Esophagus muscularis mucosa (tissue), 4 donors: Measurements from ENCODE around the gene CDK5RAP2. TPM values are rescaled to one million over a fixed set of nuclear protein-coding genes. Genes with fewer than 3 reads are reported as not detected.

Source experiments
- DNase-seq: peaks from one replicate; pipeline ENCODE4 v3.0.0-alpha.2; 2017; ENCODE audit errors: extremely low spot score
- H3K27ac ChIP-seq, 4 donors: fragments of 200-600 bp; sonication (generic); replicated peaks in 1 of 4; 1 replicate in 3 of 4; 2 replicates in 1 of 4; pipeline ENCODE4 v1.5.1; 2016 to 2019; ENCODE audit warnings: mild to moderate bottlenecking in 1 of 4
- H3K27me3 ChIP-seq, 4 donors: fragments of 200-600 bp; sonication (generic); one replicate each; pipeline versions ENCODE4 v1.5.1 to v1.6.0; 2016 to 2019
- H3K36me3 ChIP-seq, 4 donors: fragments of 200-600 bp; sonication (generic); one replicate each; pipeline ENCODE4 v1.5.1; 2016 to 2019
- H3K4me1 ChIP-seq, 4 donors: fragments of 200-600 bp; sonication (generic); one replicate each; pipeline ENCODE4 v1.5.1; 2016 to 2019
- H3K4me3 ChIP-seq, 4 donors: fragments of 200-600 bp; sonication (generic); 1 replicate in 2 of 4; 2 replicates in 2 of 4; pipeline ENCODE4 v1.5.1; 2016 to 2019; ENCODE audit warnings: mild to moderate bottlenecking in 4 of 4, moderate library complexity in 1 of 4
- H3K9me3 ChIP-seq, 4 donors: fragments of 200-600 bp; sonication (generic); 1 replicate in 3 of 4; 2 replicates in 1 of 4; pipeline ENCODE4 v1.5.1; 2016 to 2019
- CTCF ChIP-seq, 3 experiments: fragments of 200-600 bp in 2 of 3; fragments of 450-650 bp in 1 of 3; sonication (generic) in 2 of 3; IDR thresholded peaks; one replicate each; pipeline ENCODE4 v1.5.1; 2017 to 2019; ENCODE audit warnings: antibody characterized with exemption in 3 of 3, mild to moderate bottlenecking in 2 of 3, moderate library complexity in 1 of 3
- EP300 ChIP-seq: sonication (generic); formaldehyde crosslinking; IDR thresholded peaks from one replicate; pipeline ENCODE4 v1.6.1; 2017; ENCODE audit warnings: antibody characterized with exemption
- POLR2A ChIP-seq: fragments of 450-650 bp; IDR thresholded peaks from one replicate; pipeline ENCODE4 v1.6.1; 2017; ENCODE audit warnings: antibody characterized with exemption, moderate library complexity, mild to moderate bottlenecking, low read depth
- POLR2AphosphoS5 ChIP-seq, 2 donors: sonication (generic); formaldehyde crosslinking; IDR thresholded peaks; one replicate each; pipeline ENCODE4 v1.6.1; 2017; ENCODE audit warnings: antibody characterized with exemption in 2 of 2
- WGBS: methylation state at CpG from one replicate; pipeline ENCODE4 v1.1.5; 2018; 5-methylcytosine and 5-hydroxymethylcytosine counted together
- intact Hi-C: fragments of 100-400 bp; cut with DNase I; formaldehyde crosslinking; loops from one replicate; pipeline ENCODE4 v1.15.1; 2023
- total RNA-seq, 4 donors: library from RNA; depleted of rRNA; stranded (reverse); fragments of >200 nt; gene quantifications; one replicate each; pipeline versions ENCODE4 v1.1.0 to v1.2.1, GENCODE V29; 2016

Gene CDK5RAP2
- total RNA-seq, 4 donors from 2014 or later = 34.6 to 38.6 (median 36.7) TPM

- intact Hi-C loops = no loop called here
- H3K4me3 ChIP-seq = no peak overlapping the region
- peaks cover 0 to 6% (median 0%) of the 10 kb centered on the region in 4 donors for H3K4me1 ChIP-seq
- WGBS = 90% methylated on average over 9 of the region's 9 CpGs
- no peaks in the 10 kb centered on the region for H3K27me3 ChIP-seq
- peaks cover 22 to 83% (median 64%) of the 10 kb centered on the region in 4 donors for H3K36me3 ChIP-seq
- H3K27ac ChIP-seq = no peak overlapping the region
- peak in 2 of 3 experiments; percentile 13 to 37 for TF ChIP-seq CTCF (IDR thresholded peaks at IDR 0.05)
- TF ChIP-seq POLR2A = no peak
- no peak for TF ChIP-seq EP300
- DNase-seq = no peak
- H3K9me3 ChIP-seq = no peaks in the 10 kb centered on the region
These were observed 141.0 kb downstream of the CDK5RAP2 start for GRCh38 chr9:120438836-120439546.

GRCh38 chr9:120438111-120438510 lies 141.9 kb downstream of the CDK5RAP2 start:
- Histone ChIP-seq H3K4me1 (peaks cover 0 to 6% (median 0%) of the 10 kb centered on the region in 4 donors), H3K27ac (no peak overlapping the region), H3K36me3 (peaks cover 17 to 78% (median 57%) of the 10 kb centered on the region in 4 donors), H3K4me3 (no peak overlapping the region), H3K9me3 (no peaks in the 10 kb centered on the region), H3K27me3 (no peaks in the 10 kb centered on the region)
- 80% methylated on average over 2 of the region's 2 CpGs for WGBS
- no peak for DNase-seq
- TF ChIP-seq CTCF (IDR thresholded peaks at IDR 0.05) (no peak), EP300 (no peak), POLR2AphosphoS5 (IDR thresholded peaks at IDR 0.05) (no peak), POLR2A (no peak)
- intact Hi-C loops = no loop called here

GRCh38 chr9:120436983-120437475 lies 142.9 kb downstream of the CDK5RAP2 start:
- no peak overlapping the region for H3K4me3 ChIP-seq
- H3K4me1 ChIP-seq = peaks cover 0 to 6% (median 0%) of the 10 kb centered on the region in 4 donors
- TF ChIP-seq POLR2AphosphoS5 (IDR thresholded peaks at IDR 0.05) (no peak), EP300 (no peak), POLR2A (no peak), CTCF (IDR thresholded peaks at IDR 0.05) (no peak)
- H3K27me3 ChIP-seq = no peaks in the 10 kb centered on the region
- no peaks in the 10 kb centered on the region for H3K9me3 ChIP-seq
- intact Hi-C loops = no loop called here
- 79% methylated on average over 7 of the region's 9 CpGs for WGBS
- DNase-seq = no peak
- H3K36me3 ChIP-seq = peaks cover 9 to 67% (median 48%) of the 10 kb centered on the region in 4 donors
- no peak overlapping the region for H3K27ac ChIP-seq

GRCh38 chr9:120436446-120436845 lies 143.5 kb downstream of the CDK5RAP2 start:
- peaks cover 9 to 64% (median 42%) of the 10 kb centered on the region in 4 donors for H3K36me3 ChIP-seq
- WGBS = 92% methylated on average over 3 of the region's 3 CpGs
- H3K27me3 ChIP-seq = no peaks in the 10 kb centered on the region
- H3K9me3 ChIP-seq = no peaks in the 10 kb centered on the region
- intact Hi-C loops = no loop called here
- DNase-seq = no peak
- TF ChIP-seq CTCF (IDR thresholded peaks at IDR 0.05) (no peak), EP300 (no peak), POLR2A (no peak), POLR2AphosphoS5 (IDR thresholded peaks at IDR 0.05) (no peak)
- H3K27ac ChIP-seq = no peak overlapping the region
- H3K4me1 ChIP-seq = peaks cover 0 to 6% (median 0%) of the 10 kb centered on the region in 4 donors
- no peak overlapping the region for H3K4me3 ChIP-seq
